Activated naive CD8-positive, alpha-beta T cell treated with anti-CD3 and anti-CD28 coated beads, Interleukin-2, amount 10 ng/mL, durations not matched to agents 7 days and 5 days (primary cell): Measurements from ENCODE around the gene HOXD12. TPM values are rescaled to one million over a fixed set of nuclear protein-coding genes. Genes with fewer than 3 reads are reported as not detected.

Source experiments
- ATAC-seq: fragments of 150-1000 bp; cut with Tn5 transposase; one replicate; pipeline ENCODE4 v1.10.0; 2021; ENCODE audit warnings: low read depth, moderate library complexity
- POLR2A ChIA-PET: fragments of 350-600 bp; sonication (Branson Sonifier 250); formaldehyde crosslinking; loops from one replicate; lab custom pipeline; 2021; ENCODE audit warnings: antibody characterized with exemption; lab: Charles Lee
- DNase-seq: peaks from one replicate; pipeline ENCODE4 v3.0.0; 2021
- H3K27ac Mint-ChIP-seq: one replicate; pipeline ENCODE4 v1.8.0; 2022; ENCODE audit warnings: mild to moderate bottlenecking, mixed read lengths
- H3K27me3 Mint-ChIP-seq: one replicate; pipeline ENCODE4 v1.8.0; 2022; ENCODE audit warnings: mild to moderate bottlenecking, moderate library complexity, mixed read lengths
- H3K36me3 Mint-ChIP-seq: one replicate; pipeline ENCODE4 v1.8.0; 2021; ENCODE audit warnings: mild to moderate bottlenecking, mixed read lengths
- H3K4me1 Mint-ChIP-seq: one replicate; pipeline ENCODE4 v1.8.0; 2021; ENCODE audit warnings: mixed read lengths
- H3K4me3 Mint-ChIP-seq: one replicate; pipeline ENCODE4 v1.8.0; 2022; ENCODE audit warnings: mild to moderate bottlenecking, moderate library complexity, mixed read lengths
- H3K9me3 Mint-ChIP-seq: one replicate; pipeline ENCODE4 v1.8.0; 2021; ENCODE audit warnings: mixed read lengths
- total RNA-seq, 2 experiments: library from RNA; stranded (reverse); gene quantifications; one replicate each; pipeline ENCODE4 v1.2.3, GENCODE V29; 2021

Gene HOXD12
- total RNA-seq, 2 experiments from 2014 or later = not detected

DNA sequence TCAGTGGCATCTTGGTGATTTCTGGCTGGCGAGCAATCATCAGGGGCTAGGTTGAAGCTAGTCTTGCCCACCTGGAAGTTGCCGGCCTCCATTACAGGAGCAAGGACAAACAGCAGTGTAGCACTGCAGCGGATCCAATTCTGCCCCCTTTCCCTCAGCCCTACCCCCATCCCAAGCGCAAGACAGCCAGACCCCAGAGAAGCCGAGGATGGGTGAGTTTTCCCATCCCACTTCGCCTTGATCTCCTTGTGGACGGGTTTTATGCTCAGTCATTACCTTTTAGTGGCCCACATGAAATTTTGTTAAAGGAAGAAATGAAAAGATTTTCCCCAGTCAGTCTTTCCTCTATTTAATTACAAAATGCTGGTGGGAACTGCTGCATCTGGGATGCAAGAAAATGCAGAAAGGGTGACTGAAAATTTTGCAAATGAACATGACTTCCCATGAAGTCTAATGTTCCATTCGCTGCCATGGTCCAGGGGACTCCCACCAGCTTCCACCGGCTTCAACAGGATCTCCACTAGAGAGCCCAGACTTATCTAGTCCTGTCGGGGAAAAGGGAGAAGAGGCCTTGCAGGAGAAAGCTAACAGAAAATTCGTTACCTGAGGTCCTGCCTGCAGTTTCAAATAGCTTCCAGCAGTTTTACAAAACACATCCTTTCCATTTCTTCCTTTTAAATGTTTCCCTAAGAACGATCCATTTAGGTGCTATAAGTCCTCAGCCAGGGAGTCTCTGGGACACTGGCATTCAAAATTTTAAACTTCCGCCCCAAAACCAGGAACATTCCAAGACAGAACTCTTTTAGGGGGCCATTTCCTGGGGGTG is 21.0 kb downstream of the HOXD12 start:
- POLR2A ChIA-PET = no interaction called here
- H3K36me3 Mint-ChIP-seq = peaks cover 3% of the 10 kb centered on the region
- no peak overlapping the region for H3K27ac Mint-ChIP-seq
- H3K27me3 Mint-ChIP-seq = peaks cover 84% of the 10 kb centered on the region
- H3K4me1 Mint-ChIP-seq = peaks cover 7% of the 10 kb centered on the region
- ATAC-seq = no peak
- H3K4me3 Mint-ChIP-seq = no peak overlapping the region
- peak; percentile 13 for DNase-seq
- peaks cover 2% of the 10 kb centered on the region for H3K9me3 Mint-ChIP-seq

- H3K36me3 Mint-ChIP-seq = peaks cover 3% of the 10 kb centered on the region
- H3K4me3 Mint-ChIP-seq = no peak overlapping the region
- POLR2A ChIA-PET = no interaction called here
- no peak for ATAC-seq
- no peak overlapping the region for H3K27ac Mint-ChIP-seq
- peaks cover 2% of the 10 kb centered on the region for H3K9me3 Mint-ChIP-seq
- peaks cover 7% of the 10 kb centered on the region for H3K4me1 Mint-ChIP-seq
- peaks cover 84% of the 10 kb centered on the region for H3K27me3 Mint-ChIP-seq
- no peak for DNase-seq
These were observed 21.8 kb downstream of the HOXD12 start for GRCh38 chr2:176121190-176122051.

GRCh38 chr2:176122052-176122682 is 22.6 kb downstream of the HOXD12 start:
- POLR2A ChIA-PET = no interaction called here
- Mint-ChIP-seq H3K27me3 (peaks cover 84% of the 10 kb centered on the region), H3K4me3 (no peak overlapping the region), H3K36me3 (no peaks in the 10 kb centered on the region), H3K4me1 (peaks cover 7% of the 10 kb centered on the region), H3K9me3 (peaks cover 2% of the 10 kb centered on the region), H3K27ac (no peak overlapping the region)
- DNase-seq (no peak), ATAC-seq (no peak)

DNA sequence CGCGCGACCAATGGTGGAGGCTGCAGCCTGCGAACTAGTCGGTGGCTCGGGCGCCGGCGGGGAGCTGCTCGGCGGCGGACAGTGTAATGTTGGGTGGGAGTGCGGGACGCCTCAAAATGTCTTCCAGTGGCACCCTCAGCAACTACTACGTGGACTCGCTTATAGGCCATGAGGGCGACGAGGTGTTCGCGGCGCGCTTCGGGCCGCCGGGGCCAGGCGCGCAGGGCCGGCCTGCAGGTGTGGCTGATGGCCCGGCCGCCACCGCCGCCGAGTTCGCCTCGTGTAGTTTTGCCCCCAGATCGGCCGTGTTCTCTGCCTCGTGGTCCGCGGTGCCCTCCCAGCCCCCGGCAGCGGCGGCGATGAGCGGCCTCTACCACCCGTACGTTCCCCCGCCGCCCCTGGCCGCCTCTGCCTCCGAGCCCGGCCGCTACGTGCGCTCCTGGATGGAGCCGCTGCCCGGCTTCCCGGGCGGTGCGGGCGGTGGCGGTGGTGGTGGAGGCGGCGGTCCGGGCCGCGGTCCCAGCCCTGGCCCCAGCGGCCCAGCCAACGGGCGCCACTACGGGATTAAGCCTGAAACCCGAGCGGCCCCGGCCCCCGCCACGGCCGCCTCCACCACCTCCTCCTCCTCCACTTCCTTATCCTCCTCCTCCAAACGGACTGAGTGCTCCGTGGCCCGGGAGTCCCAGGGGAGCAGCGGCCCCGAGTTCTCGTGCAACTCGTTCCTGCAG is 23.3 kb downstream of the HOXD12 start, which contains the start of gene HOXD9:
HOXD9 (plus strand) TSS at position 37 of the 728 bp plus-strand sequence; CDS start at position 87, 50 bp downstream.
- ATAC-seq = no peak
- peaks cover 2% of the 10 kb centered on the region for H3K9me3 Mint-ChIP-seq
- DNase-seq = no peak
- H3K4me3 Mint-ChIP-seq = no peak within 1 kb of the TSS
- peaks cover 7% of the 10 kb centered on the region for H3K4me1 Mint-ChIP-seq
- POLR2A ChIA-PET = no interaction called here
- peak within 1 kb of the TSS; percentile 65 for H3K27ac Mint-ChIP-seq
- H3K36me3 Mint-ChIP-seq = no peaks in the 10 kb centered on the region
- H3K27me3 Mint-ChIP-seq = peaks cover 85% of the 10 kb centered on the region

DNA sequence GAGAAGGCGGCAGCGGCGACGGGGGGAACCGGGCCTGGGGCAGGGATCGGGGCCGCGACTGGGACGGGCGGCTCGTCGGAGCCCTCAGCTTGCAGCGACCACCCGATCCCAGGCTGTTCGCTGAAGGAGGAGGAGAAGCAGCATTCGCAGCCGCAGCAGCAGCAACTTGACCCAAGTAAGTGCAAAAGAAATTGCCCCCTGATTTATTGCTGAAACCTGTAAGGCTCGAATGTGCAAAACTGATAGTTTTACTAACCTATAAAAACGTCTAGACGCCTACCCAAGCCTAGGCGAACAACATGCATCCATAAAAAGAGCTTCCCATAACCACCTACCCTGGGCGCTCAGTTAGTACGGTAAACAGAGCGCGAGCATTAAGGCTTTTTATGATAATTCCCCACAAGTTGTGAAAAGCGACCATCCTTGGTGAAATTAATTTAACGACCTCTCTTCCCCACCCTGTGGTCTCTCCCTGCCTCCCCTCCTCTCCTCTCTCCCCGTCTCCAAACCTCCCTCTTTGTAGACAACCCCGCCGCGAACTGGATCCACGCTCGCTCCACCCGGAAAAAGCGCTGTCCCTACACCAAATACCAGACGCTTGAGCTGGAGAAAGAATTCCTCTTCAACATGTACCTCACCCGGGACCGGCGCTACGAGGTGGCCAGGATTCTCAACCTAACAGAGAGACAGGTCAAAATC is 24.0 kb downstream of the HOXD12 start:
- no peak for ATAC-seq
- POLR2A ChIA-PET = no interaction called here
- H3K4me3 Mint-ChIP-seq = peak overlapping the region; percentile 39

DNA sequence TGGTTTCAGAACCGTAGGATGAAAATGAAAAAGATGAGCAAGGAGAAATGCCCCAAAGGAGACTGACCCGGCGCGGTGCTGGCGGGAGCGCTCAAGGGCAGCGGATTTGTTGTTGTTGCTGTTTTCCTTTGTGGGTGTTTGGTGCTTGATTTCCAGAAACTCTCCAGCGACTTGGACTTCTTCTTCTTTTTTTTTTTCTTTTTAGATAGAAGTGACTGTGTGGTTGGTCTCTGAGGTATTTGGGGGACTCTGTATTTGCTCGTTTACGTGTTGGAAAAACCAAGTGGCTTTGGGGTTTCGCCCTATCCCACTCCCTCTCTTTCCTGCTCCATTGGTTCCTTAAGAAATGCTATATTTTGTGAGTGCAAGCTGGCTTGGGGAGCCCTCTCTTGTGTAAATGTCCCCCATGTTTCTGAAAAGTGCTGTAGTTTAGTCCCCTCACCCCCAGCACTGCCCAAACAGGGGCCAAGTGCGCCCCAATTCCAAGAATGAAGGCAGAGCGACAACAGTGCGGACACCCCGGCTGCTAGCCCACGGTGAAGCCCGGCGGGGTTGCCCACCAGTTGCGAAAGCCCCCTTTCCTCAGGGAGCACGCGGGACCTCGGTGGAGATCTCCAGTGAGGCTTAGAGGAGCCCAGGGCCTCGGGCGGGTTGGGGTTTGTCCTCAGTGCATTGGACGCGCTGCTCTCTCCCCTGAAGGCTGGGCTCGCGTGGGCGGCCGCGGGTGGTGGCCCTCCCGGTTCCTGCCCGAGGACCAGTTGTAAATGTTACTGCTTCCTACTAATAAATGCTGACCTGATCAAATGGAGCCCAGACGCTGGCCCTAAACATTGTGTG is 24.7 kb downstream of the HOXD12 start:
- peaks cover 87% of the 10 kb centered on the region for H3K27me3 Mint-ChIP-seq
- H3K4me3 Mint-ChIP-seq = peak overlapping the region; percentile 39

More for the DNA sequence above, 24.0 kb downstream of the HOXD12 start:
- peak overlapping the region; percentile 65 for H3K27ac Mint-ChIP-seq
- no peak for DNase-seq
- no peaks in the 10 kb centered on the region for H3K36me3 Mint-ChIP-seq
- peaks cover 2% of the 10 kb centered on the region for H3K9me3 Mint-ChIP-seq
- peaks cover 85% of the 10 kb centered on the region for H3K27me3 Mint-ChIP-seq
- peaks cover 12% of the 10 kb centered on the region for H3K4me1 Mint-ChIP-seq

GRCh38 chr2:176124947-176125771 is 25.6 kb downstream of the HOXD12 start:
- no peak overlapping the region for H3K4me3 Mint-ChIP-seq
- H3K4me1 Mint-ChIP-seq = peaks cover 12% of the 10 kb centered on the region
- peaks cover 79% of the 10 kb centered on the region for H3K27me3 Mint-ChIP-seq
- no peaks in the 10 kb centered on the region for H3K36me3 Mint-ChIP-seq
- ATAC-seq (no peak), DNase-seq (no peak)
- no peak overlapping the region for H3K27ac Mint-ChIP-seq
- POLR2A ChIA-PET = no interaction called here
- no peaks in the 10 kb centered on the region for H3K9me3 Mint-ChIP-seq

More for the DNA sequence above, 24.7 kb downstream of the HOXD12 start:
- POLR2A ChIA-PET = no interaction called here
- Mint-ChIP-seq H3K4me1 (peaks cover 12% of the 10 kb centered on the region), H3K36me3 (no peaks in the 10 kb centered on the region), H3K27ac (peak overlapping the region; percentile 65), H3K9me3 (no peaks in the 10 kb centered on the region)
- DNase-seq = no peak
- ATAC-seq = no peak

DNA sequence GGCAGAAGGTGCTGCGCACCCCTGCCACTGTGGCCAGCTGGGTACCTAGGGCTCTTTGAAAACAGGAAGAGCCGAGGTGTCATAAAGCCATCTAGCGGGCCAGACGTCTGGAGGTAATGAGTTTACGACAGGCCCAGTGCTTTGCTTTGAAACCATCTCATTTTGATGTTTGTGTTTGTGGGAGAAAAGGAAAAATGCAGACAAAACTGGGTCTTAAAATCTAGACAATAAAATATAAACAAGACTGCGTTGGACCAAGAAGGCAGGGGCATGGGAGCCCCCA is 26.1 kb downstream of the HOXD12 start:
- H3K27me3 Mint-ChIP-seq = peaks cover 75% of the 10 kb centered on the region
- ATAC-seq = no peak
- no peak overlapping the region for H3K4me3 Mint-ChIP-seq
- H3K36me3 Mint-ChIP-seq = no peaks in the 10 kb centered on the region
- H3K9me3 Mint-ChIP-seq = no peaks in the 10 kb centered on the region
- POLR2A ChIA-PET = no interaction called here
- DNase-seq = no peak
- H3K4me1 Mint-ChIP-seq = peaks cover 12% of the 10 kb centered on the region
- H3K27ac Mint-ChIP-seq = no peak overlapping the region

- Mint-ChIP-seq H3K27me3 (peaks cover 80% of the 10 kb centered on the region), H3K27ac (no peak overlapping the region), H3K4me1 (peaks cover 17% of the 10 kb centered on the region), H3K4me3 (no peak overlapping the region), H3K36me3 (no peaks in the 10 kb centered on the region), H3K9me3 (no peaks in the 10 kb centered on the region)
- DNase-seq (no peak), ATAC-seq (no peak)
- POLR2A ChIA-PET = no interaction called here
These were observed 27.6 kb downstream of the HOXD12 start for GRCh38 chr2:176126929-176127773.

DNA sequence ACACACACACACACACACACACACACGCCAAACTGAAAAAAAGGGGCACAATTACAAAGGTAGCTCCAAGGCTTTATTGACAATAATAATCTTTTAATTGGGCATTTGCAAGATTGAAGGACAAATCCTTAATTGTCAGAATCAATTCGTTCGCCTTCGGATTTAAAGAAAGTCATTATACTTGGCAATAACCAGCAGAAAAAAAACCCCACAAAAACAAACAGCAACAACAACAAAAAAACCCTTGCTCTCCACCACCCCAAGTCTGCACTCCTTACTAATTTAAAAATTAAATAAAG is 28.1 kb downstream of the HOXD12 start:
- ATAC-seq (no peak), DNase-seq (no peak)
- Mint-ChIP-seq H3K4me1 (peaks cover 21% of the 10 kb centered on the region), H3K27me3 (peaks cover 83% of the 10 kb centered on the region), H3K4me3 (no peak overlapping the region), H3K9me3 (no peaks in the 10 kb centered on the region), H3K36me3 (no peaks in the 10 kb centered on the region), H3K27ac (no peak overlapping the region)
- POLR2A ChIA-PET = no interaction called here
